Measurements from ENCODE around the gene TLR5.

The TLR5 gene

GRCh38 chr1:223059526-223059925, 83.5 kb downstream of the TLR5 start:
- DNase-seq: no peak
